GM12878 (cell line): Measurements from ENCODE around the gene ISL2. TPM values are rescaled to one million over a fixed set of nuclear protein-coding genes. Genes with fewer than 3 reads are reported as not detected.

Experiments
- ATAC-seq: fragments of 200-7000 bp; cut with Tn5 transposase; 3 replicates; pipeline ENCODE4 v1.9.1; 2020; ENCODE audit warnings: mild to moderate bottlenecking, moderate library complexity
- BruUV-seq: library from RNA; stranded (reverse); fragments of 400-500 nt; replicated peaks from 2 replicates; lab custom pipeline; 2021; lab: Mats Ljungman, UMichigan
- CTCF ChIA-PET: fragments of 300-600 bp; sonication (Branson Sonifier 250); formaldehyde crosslinking; extraction: SDS; loops from one replicate; lab custom pipeline; 2021; ENCODE audit warnings: inconsistent platforms; lab: Yijun Ruan, JAX
- POLR2A ChIA-PET: fragments of 350-600 bp; formaldehyde crosslinking; extraction: SDS; loops from one replicate; lab custom pipeline; 2021; ENCODE audit warnings: inconsistent platforms; lab: Charles Lee
- RAD21 ChIA-PET: fragments of 300-600 bp; sonication (Branson Sonifier 250); formaldehyde crosslinking; loops from one replicate; lab custom pipeline; 2023; ENCODE audit warnings: antibody characterized with exemption; ENCODE audit not compliant: unreplicated experiment; lab: Charles Lee
- SMC1A ChIA-PET: fragments of 300-600 bp; sonication (Branson Sonifier 250); formaldehyde crosslinking; loops from one replicate; lab custom pipeline; 2023; ENCODE audit not compliant: unreplicated experiment, uncharacterized antibody; lab: Charles Lee
- DNase-seq: peaks from one replicate; pipeline ENCODE4 v3.0.0-alpha.2; 2011; ENCODE audit warnings: low read depth, low spot score
- FAIRE-seq: peaks from 3 replicates; lab custom pipeline; 2011; peaks lifted over from hg19 to GRCh38; lab: Jason Lieb, UNC
- H2AFZ ChIP-seq: 2 replicates; pipeline ENCODE4 v1.6.0; 2011; ENCODE audit warnings: low read depth, low read length, control low read depth; ENCODE audit not compliant: control insufficient read depth
- H3K27ac ChIP-seq: 2 replicates; pipeline ENCODE4 v1.5.1; 2011; ENCODE audit warnings: control low read depth; ENCODE audit not compliant: control insufficient read depth, insufficient read depth
- H3K27me3 ChIP-seq, 2 experiments: replicated peaks in 1 of 2; 2 replicates each; pipeline versions ENCODE4 v1.6.0 to v1.6.1; 2011; ENCODE audit warnings: low read length in 1 of 2; ENCODE audit not compliant: control insufficient read depth in 2 of 2, insufficient read depth in 2 of 2
- H3K36me3 ChIP-seq, 2 experiments: 2 replicates each; pipeline ENCODE4 v1.5.1; 2011; ENCODE audit warnings: low read length in 1 of 2; ENCODE audit not compliant: control insufficient read depth in 2 of 2, insufficient read depth in 2 of 2
- H3K4me1 ChIP-seq: 2 replicates; pipeline ENCODE4 v1.6.1; 2011; ENCODE audit warnings: mild to moderate bottlenecking, low read length, moderate library complexity, mixed read lengths; ENCODE audit not compliant: control insufficient read depth, insufficient read depth
- H3K4me2 ChIP-seq: 2 replicates; pipeline ENCODE4 v1.6.0; 2011; ENCODE audit warnings: control low read depth; ENCODE audit not compliant: control insufficient read depth, insufficient read depth
- H3K4me3 ChIP-seq: fragments of 200-600 bp; sonication (generic); 2 replicates; pipeline ENCODE4 v1.5.1; 2016
- H3K79me2 ChIP-seq: 2 replicates; pipeline ENCODE4 v1.6.0; 2011; ENCODE audit warnings: low read length; ENCODE audit not compliant: control insufficient read depth, insufficient read depth
- H3K9ac ChIP-seq: 2 replicates; pipeline ENCODE4 v1.8.0; 2011; ENCODE audit warnings: low read length, control low read depth, mixed read lengths; ENCODE audit not compliant: control insufficient read depth, insufficient read depth
- H3K9me3 ChIP-seq: replicated peaks from 3 replicates; pipeline ENCODE4 v1.5.1; 2011; ENCODE audit warnings: mild to moderate bottlenecking, low read length; ENCODE audit not compliant: control insufficient read depth, insufficient read depth
- H4K20me1 ChIP-seq: 2 replicates; pipeline ENCODE4 v1.6.0; 2011; ENCODE audit not compliant: control insufficient read depth, insufficient read depth
- ATF2 ChIP-seq: IDR thresholded peaks from 2 replicates; pipeline ENCODE4 v1.6.1; 2012; ENCODE audit warnings: low read length, inconsistent platforms
- E2F8 ChIP-seq: fragments of 450-650 bp; IDR thresholded peaks from 2 replicates; pipeline ENCODE4 v1.6.1; 2018; ENCODE audit warnings: mild to moderate bottlenecking, low read depth, moderate library complexity; ENCODE audit not compliant: partially characterized antibody
- HDAC2 ChIP-seq: fragments of 200-600 bp; sonication (generic); IDR thresholded peaks from 2 replicates; pipeline ENCODE4 v1.6.1; 2017
- JUNB ChIP-seq: IDR thresholded peaks from 2 replicates; pipeline ENCODE4 v1.6.1; 2016; ENCODE audit warnings: antibody characterized with exemption, mild to moderate bottlenecking
- NFYB ChIP-seq: IDR thresholded peaks from 2 replicates; pipeline ENCODE4 v1.6.1; 2011; ENCODE audit warnings: low read depth, mild to moderate bottlenecking, low read length, improper control_type of control experiment, moderate library complexity; ENCODE audit not compliant: insufficient read depth
- NR2C1 ChIP-seq: fragments of 450-650 bp; IDR thresholded peaks from 2 replicates; pipeline ENCODE4 v1.6.1; 2017; ENCODE audit warnings: antibody characterized with exemption, mild to moderate bottlenecking, moderate library complexity
- PAX5 ChIP-seq: IDR thresholded peaks from 2 replicates; pipeline ENCODE4 v1.6.1; 2011; ENCODE audit warnings: low read depth, low read length, borderline replicate concordance
- RAD21 ChIP-seq: IDR thresholded peaks from 2 replicates; pipeline ENCODE4 v1.6.1; 2011; ENCODE audit warnings: mild to moderate bottlenecking, low read depth, low read length, moderate library complexity; ENCODE audit not compliant: insufficient read depth
- REST ChIP-seq: IDR thresholded peaks from 2 replicates; pipeline ENCODE4 v1.6.1; 2012; ENCODE audit warnings: mild to moderate bottlenecking, low read depth, low read length
- SIX5 ChIP-seq: IDR thresholded peaks from 2 replicates; pipeline ENCODE4 v1.6.1; 2011; ENCODE audit warnings: mild to moderate bottlenecking, low read depth, low read length, moderate library complexity; ENCODE audit not compliant: severe bottlenecking
- SMARCA5 ChIP-seq: fragments of 450-650 bp; IDR thresholded peaks from 2 replicates; pipeline ENCODE4 v1.6.1; 2017; ENCODE audit warnings: mild to moderate bottlenecking
- SREBF2 ChIP-seq: IDR thresholded peaks from 2 replicates; pipeline ENCODE4 v1.6.1; 2012; ENCODE audit warnings: mild to moderate bottlenecking, low read length
- SUZ12 ChIP-seq: fragments of 200-600 bp; sonication (generic); IDR thresholded peaks from one replicate; pipeline ENCODE4 v1.6.1; 2018; ENCODE audit warnings: antibody characterized with exemption, mild to moderate bottlenecking; ENCODE audit not compliant: unreplicated experiment
- ZBTB11 ChIP-seq: fragments of 450-650 bp; formaldehyde crosslinking; IDR thresholded peaks from 2 replicates; pipeline ENCODE4 v1.5.0; 2022; ENCODE audit warnings: mild to moderate bottlenecking, missing genetic modification characterization
- WGBS: methylation state at CpG from one replicate; pipeline ENCODE4 v1.1.6; 2016; ENCODE audit warnings: low lambda C conversion rate; ENCODE audit not compliant: insufficient replicate concordance, insufficient coverage; ENCODE audit errors: missing lambda C conversion rate; 5-methylcytosine and 5-hydroxymethylcytosine counted together
- in situ Hi-C: fragments of 300-500 bp; cut with MboI; formaldehyde crosslinking; loops from 9 replicates; pipeline ENCODE4 v1.14.3; 2018; ENCODE audit warnings: mixed read lengths
- intact Hi-C: fragments of 100-400 bp; cut with micrococcal nuclease; formaldehyde crosslinking; loops from one replicate; pipeline ENCODE4 v1.14.2; 2022; ENCODE audit not compliant: unreplicated experiment
- polyA plus RNA-seq, 11 experiments: library from polyadenylated mRNA; depleted of rRNA in 4 of 11; unstranded in 6 of 11; stranded (reverse) in 5 of 11; fragments of >200 nt; fragmentation: Nextera tagmentation in 4 of 11; fragmentation: Illumina TruSeq in 1 of 11; extraction: Ambion mirVana in 4 of 11; extraction: Trizol in 1 of 11; gene quantifications; 1 replicate in 1 of 11; 2 replicates in 10 of 11; pipeline versions ENCODE4 v1.2.1 to v1.2.3, GENCODE V29; 2011 to 2016; ENCODE audit warnings: inconsistent platforms in 2 of 11, missing spikeins in 2 of 11, low read depth in 1 of 11
- total RNA-seq, 4 experiments: library from RNA; depleted of rRNA in 3 of 4; stranded (reverse); fragments of >200 nt in 3 of 4; fragmentation: Illumina TruSeq in 1 of 4; extraction: Trizol in 1 of 4; gene quantifications; 2 replicates each; pipeline versions ENCODE4 v1.2.1 to v1.2.3, GENCODE V29; 2013 to 2021

Gene ISL2
- total and polyA plus RNA-seq, 10 of the 15 experiments (the other 5 are each of a cell fraction or from before 2014, with no cell fraction given) = 0.05 to 0.26 (median 0.08) TPM; not detected in 7

- H3K4me3 ChIP-seq = no peak overlapping the region
- in situ Hi-C loops (no loop called here), intact Hi-C loops (no loop called here)
- no TSS peak for BruUV-seq
- H3K79me2 ChIP-seq = no peaks in the 10 kb centered on the region
- H3K27ac ChIP-seq = no peak overlapping the region
- H3K4me1 ChIP-seq = no peaks in the 10 kb centered on the region
- H4K20me1 ChIP-seq = no peaks in the 10 kb centered on the region; the same call in 1 of the 2 replicates
- DNase-seq (no peak), ATAC-seq (no peak), FAIRE-seq (no peak)
- ChIA-PET CTCF (no interaction called here), POLR2A (no interaction called here), SMC1A (interaction anchor here (0.9 kb wide), 1 partner anchor 11 kb away, joined by 3 read pairs; no protein-coding TSS in a partner anchor), RAD21 (no interaction called here)
- H3K36me3 ChIP-seq = no peaks in the 10 kb centered on the region
- no peaks in the 10 kb centered on the region; a peak in 1 of 4 replicates for H3K27me3 ChIP-seq
- no peak overlapping the region for H3K9ac ChIP-seq
- no peak overlapping the region for H3K4me2 ChIP-seq
- 73% methylated on average over 3 of the region's 3 CpGs for WGBS
- no peak overlapping the region for H2AFZ ChIP-seq
- no peaks in the 10 kb centered on the region for H3K9me3 ChIP-seq
- TF ChIP-seq JUNB = no peak
- no peak for TF ChIP-seq SUZ12
- no peak for TF ChIP-seq PAX5
- no peak for TF ChIP-seq ATF2
- TF ChIP-seq HDAC2 = no peak
- no peak for TF ChIP-seq NR2C1
- no peak for TF ChIP-seq E2F8
- no peak for TF ChIP-seq ZBTB11 (CRISPR knock-in tag)
- TF ChIP-seq REST = no peak
- TF ChIP-seq NFYB = no peak
- TF ChIP-seq SREBF2 = no peak
- TF ChIP-seq RAD21 = no peak
- TF ChIP-seq SMARCA5 = no peak
- no peak for TF ChIP-seq SIX5
Measured at GRCh38 chr15:76360416-76360815, 23.8 kb downstream of the ISL2 start.
